MCF 10A (cell line): ENCODE measurements around the gene GPRC5D. TPM values are rescaled to one million over a fixed set of nuclear protein-coding genes. Genes with fewer than 3 reads are reported as not detected.

ENCODE experiments used
- BruUV-seq: library from RNA; stranded (reverse); fragments of 400-500 nt; replicated peaks from 2 replicates; lab custom pipeline; 2021; lab: Mats Ljungman, UMichigan
- CTCF ChIA-PET: fragments of 300-600 bp; sonication (Branson Sonifier 250); formaldehyde crosslinking; extraction: SDS; loops from one replicate; lab custom pipeline; 2021; ENCODE audit warnings: antibody characterized with exemption, inconsistent platforms; lab: Yijun Ruan, JAX
- POLR2A ChIA-PET: fragments of 300-600, 350-650 bp; sonication (Branson Sonifier 250); formaldehyde crosslinking; extraction: SDS; loops from one replicate; lab custom pipeline; 2020; ENCODE audit warnings: antibody characterized with exemption, inconsistent platforms; lab: Yijun Ruan, JAX
- DNase-seq: peaks from one replicate; pipeline ENCODE4 v3.0.0-alpha.2; 2018; ENCODE audit not compliant: unreplicated experiment
- H3K27ac Mint-ChIP-seq: one replicate; pipeline ENCODE4 v1.8.0; 2022; ENCODE audit warnings: mild to moderate bottlenecking, low read depth, mixed read lengths; ENCODE audit not compliant: unreplicated experiment
- H3K27me3 Mint-ChIP-seq: one replicate; pipeline ENCODE4 v1.8.0; 2022; ENCODE audit warnings: mixed read lengths; ENCODE audit not compliant: insufficient read depth, unreplicated experiment
- H3K36me3 Mint-ChIP-seq: one replicate; pipeline ENCODE4 v1.8.0; 2022; ENCODE audit warnings: mild to moderate bottlenecking, moderate library complexity, mixed read lengths; ENCODE audit not compliant: insufficient read depth, unreplicated experiment
- H3K4me1 Mint-ChIP-seq: one replicate; pipeline ENCODE4 v1.8.0; 2022; ENCODE audit warnings: mixed read lengths; ENCODE audit not compliant: insufficient read depth, unreplicated experiment
- H3K4me3 Mint-ChIP-seq: one replicate; pipeline ENCODE4 v1.8.0; 2022; ENCODE audit warnings: mild to moderate bottlenecking, moderate library complexity, mixed read lengths; ENCODE audit not compliant: unreplicated experiment
- H3K9me3 Mint-ChIP-seq: one replicate; pipeline ENCODE4 v1.8.0; 2022; ENCODE audit warnings: mixed read lengths; ENCODE audit not compliant: unreplicated experiment
- intact Hi-C: fragments of 100-400 bp; cut with micrococcal nuclease; formaldehyde crosslinking; loops from 2 replicates; pipeline ENCODE4 v1.14.1; 2022
- total RNA-seq: library from RNA; stranded (reverse); gene quantifications from 2 replicates; pipeline ENCODE4 v1.2.3, GENCODE V29; 2022
- TF ChIP-seq, protein P1 (sequence below): fragments of 200-600 bp; IDR thresholded peaks from one replicate; pipeline ENCODE4 v1.8.0; 2022; ENCODE audit warnings: antibody characterized with exemption, mild to moderate bottlenecking; ENCODE audit not compliant: unreplicated experiment

GPRC5D gene
- total RNA-seq, 1 experiment from 2014 or later: not detected

DNA sequence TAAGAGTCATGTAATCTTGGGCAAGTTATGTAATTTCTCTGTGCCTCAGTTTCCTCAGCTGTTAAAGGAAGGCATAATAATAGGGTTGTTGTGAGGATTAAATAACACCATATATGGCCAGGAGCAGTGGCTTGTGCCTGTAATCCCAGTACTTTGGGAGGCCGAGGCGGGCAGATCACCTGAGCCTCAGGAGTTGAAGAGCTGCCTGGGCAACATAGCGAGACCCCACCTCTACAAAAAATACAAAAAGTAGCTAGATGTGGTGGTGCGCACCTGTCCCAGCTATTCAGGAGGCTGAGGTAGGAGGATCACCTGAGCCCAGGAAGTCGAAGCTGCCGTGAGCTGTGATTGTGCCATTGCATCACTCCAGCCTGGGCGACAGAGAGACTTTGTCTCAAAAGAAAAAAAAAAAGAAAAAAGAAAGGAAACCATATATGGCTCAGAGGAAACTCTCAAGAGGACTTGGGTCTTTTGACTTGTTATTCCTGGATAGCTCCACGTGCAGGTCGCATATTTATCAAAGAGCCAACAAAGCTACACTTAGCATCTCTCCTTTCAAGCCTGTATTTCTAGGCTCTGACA is 53.7 kb downstream of the GPRC5D start:
- H3K27ac Mint-ChIP-seq: no peak overlapping the region
- BruUV-seq: no TSS peak
- H3K4me3 Mint-ChIP-seq: no peak overlapping the region
- intact Hi-C loops: no loop called here
- no peaks in the 10 kb centered on the region for H3K9me3 Mint-ChIP-seq
- POLR2A ChIA-PET: interaction anchor here (1.3 to 5.3 kb wide), 3 partner anchors 62 to 314 kb away, joined by 4 to 72 read pairs (median 5); no protein-coding TSS in a partner anchor
- no peaks in the 10 kb centered on the region for H3K36me3 Mint-ChIP-seq
- no peaks in the 10 kb centered on the region for H3K27me3 Mint-ChIP-seq
- DNase-seq: no peak
- CTCF ChIA-PET: interaction anchor here (0.8 to 1.4 kb wide), 6 partner anchors 18 to 108 kb away, joined by 3 to 6 read pairs (median 4); no protein-coding TSS in a partner anchor
- peaks cover 40% of the 10 kb centered on the region for H3K4me1 Mint-ChIP-seq
- TF ChIP-seq, protein P1, sequence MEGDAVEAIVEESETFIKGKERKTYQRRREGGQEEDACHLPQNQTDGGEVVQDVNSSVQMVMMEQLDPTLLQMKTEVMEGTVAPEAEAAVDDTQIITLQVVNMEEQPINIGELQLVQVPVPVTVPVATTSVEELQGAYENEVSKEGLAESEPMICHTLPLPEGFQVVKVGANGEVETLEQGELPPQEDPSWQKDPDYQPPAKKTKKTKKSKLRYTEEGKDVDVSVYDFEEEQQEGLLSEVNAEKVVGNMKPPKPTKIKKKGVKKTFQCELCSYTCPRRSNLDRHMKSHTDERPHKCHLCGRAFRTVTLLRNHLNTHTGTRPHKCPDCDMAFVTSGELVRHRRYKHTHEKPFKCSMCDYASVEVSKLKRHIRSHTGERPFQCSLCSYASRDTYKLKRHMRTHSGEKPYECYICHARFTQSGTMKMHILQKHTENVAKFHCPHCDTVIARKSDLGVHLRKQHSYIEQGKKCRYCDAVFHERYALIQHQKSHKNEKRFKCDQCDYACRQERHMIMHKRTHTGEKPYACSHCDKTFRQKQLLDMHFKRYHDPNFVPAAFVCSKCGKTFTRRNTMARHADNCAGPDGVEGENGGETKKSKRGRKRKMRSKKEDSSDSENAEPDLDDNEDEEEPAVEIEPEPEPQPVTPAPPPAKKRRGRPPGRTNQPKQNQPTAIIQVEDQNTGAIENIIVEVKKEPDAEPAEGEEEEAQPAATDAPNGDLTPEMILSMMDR: no peak

DNA sequence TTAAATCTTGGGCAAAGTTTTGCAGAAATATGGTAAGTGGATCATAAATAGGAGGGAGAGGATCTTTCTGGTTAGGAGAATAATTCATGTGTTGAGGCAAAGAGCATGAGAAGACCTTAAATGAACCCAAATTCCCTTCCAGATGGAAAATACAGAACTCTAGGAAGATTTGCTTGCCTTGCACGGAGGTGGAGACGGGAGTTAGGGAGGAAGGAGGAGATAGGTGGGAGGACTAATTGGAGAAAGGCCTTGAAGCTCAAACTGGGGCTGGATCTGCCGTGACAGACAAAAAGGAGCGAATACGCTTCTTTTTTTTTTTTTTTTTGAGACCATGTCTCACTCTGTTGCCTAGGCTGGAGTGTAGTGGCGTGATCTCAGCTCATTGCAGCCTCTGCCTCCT is 54.7 kb downstream of the GPRC5D start:
- H3K4me3 Mint-ChIP-seq: no peak overlapping the region
- no TSS peak for BruUV-seq
- peaks cover 47% of the 10 kb centered on the region for H3K4me1 Mint-ChIP-seq
- no peaks in the 10 kb centered on the region for H3K27me3 Mint-ChIP-seq
- ChIA-PET CTCF (interaction anchor here (0.6 to 1.6 kb wide), 8 partner anchors 19 to 85 kb away, joined by 3 to 11 read pairs (median 4); no protein-coding TSS in a partner anchor), POLR2A (interaction anchor here (0.9 to 5.3 kb wide), 5 partner anchors 19 to 110 kb away, joined by 3 to 72 read pairs (median 7); no protein-coding TSS in a partner anchor)
- TF ChIP-seq, protein P1: no peak
- H3K36me3 Mint-ChIP-seq: no peaks in the 10 kb centered on the region
- intact Hi-C loops: no loop called here
- no peak for DNase-seq
- H3K9me3 Mint-ChIP-seq: no peaks in the 10 kb centered on the region
- peak overlapping the region; percentile 16 for H3K27ac Mint-ChIP-seq

DNA sequence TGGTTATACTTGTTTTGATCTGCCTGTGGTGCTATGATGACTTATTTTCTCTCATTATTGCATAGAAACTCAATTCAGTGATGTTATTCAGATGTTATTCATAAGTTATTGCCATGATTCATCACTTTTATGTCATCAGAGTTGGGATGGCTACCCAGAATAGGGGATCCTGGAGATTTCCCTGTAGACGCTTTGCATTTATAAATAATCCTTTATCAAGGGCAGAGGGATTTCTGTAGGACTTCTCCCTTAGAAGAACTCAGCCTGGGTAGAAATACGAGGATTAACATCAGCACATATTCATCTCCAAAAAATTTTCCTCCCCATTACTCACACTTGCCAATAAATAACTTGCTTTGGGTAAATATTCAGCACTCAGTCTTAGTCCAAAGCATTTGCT is 55.7 kb downstream of the GPRC5D start:
- CTCF ChIA-PET: interaction anchor here (0.7 to 1.6 kb wide), 7 partner anchors 20 to 109 kb away, joined by 3 to 11 read pairs (median 5); no protein-coding TSS in a partner anchor
- POLR2A ChIA-PET: interaction anchor here (0.6 to 2.2 kb wide), 6 partner anchors 8 to 1590 kb away, joined by 3 to 9 read pairs (median 4); no protein-coding TSS in a partner anchor
- TF ChIP-seq, protein P1: no peak
- DNase-seq: no peak
- Mint-ChIP-seq H3K27me3 (no peaks in the 10 kb centered on the region), H3K4me1 (peaks cover 37% of the 10 kb centered on the region), H3K4me3 (no peak overlapping the region), H3K9me3 (no peaks in the 10 kb centered on the region), H3K27ac (peak overlapping the region; percentile 16), H3K36me3 (no peaks in the 10 kb centered on the region)
- intact Hi-C loops: no loop called here
- BruUV-seq: no TSS peak

DNA sequence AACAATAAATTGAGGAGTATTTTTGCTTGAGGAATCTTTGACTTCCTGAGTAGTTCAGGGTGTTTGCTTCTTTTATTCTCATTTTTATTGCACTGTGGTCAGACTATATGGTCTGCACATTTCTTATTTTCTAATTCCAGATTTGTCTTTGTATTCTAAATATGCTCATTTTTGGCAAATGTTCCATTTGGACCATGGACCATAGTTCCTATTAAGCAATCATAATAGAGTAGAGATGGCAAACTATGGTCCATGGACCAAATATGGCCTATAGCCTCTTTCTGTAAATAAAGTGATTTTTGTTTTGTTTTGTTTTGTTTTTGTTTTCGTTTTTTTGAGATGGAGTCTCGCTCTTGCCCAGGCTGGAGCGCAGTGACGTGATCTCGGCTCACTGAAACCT is 58.5 kb downstream of the GPRC5D start:
- H3K27me3 Mint-ChIP-seq: no peaks in the 10 kb centered on the region
- TF ChIP-seq, protein P1: no peak
- no peaks in the 10 kb centered on the region for H3K36me3 Mint-ChIP-seq
- ChIA-PET POLR2A (interaction anchor here (0.6 to 4.8 kb wide), 15 partner anchors 7 to 319 kb away, joined by 3 to 123 read pairs (median 15); partner anchors contain the start of genes APOLD1, DDX47 and EMP1), CTCF (interaction anchor here (0.5 to 4.4 kb wide), 11 partner anchors 8 to 286 kb away, joined by 3 to 61 read pairs (median 7); no protein-coding TSS in a partner anchor)
- intact Hi-C loops: loop anchor here (5.0 kb wide), 1 partner anchor 171 kb away; no protein-coding TSS in a partner anchor
- no peak for DNase-seq
- H3K9me3 Mint-ChIP-seq: no peaks in the 10 kb centered on the region
- peak overlapping the region; percentile 82 for H3K4me3 Mint-ChIP-seq
- H3K4me1 Mint-ChIP-seq: peaks cover 32% of the 10 kb centered on the region
- BruUV-seq: no TSS peak
- H3K27ac Mint-ChIP-seq: peak overlapping the region; percentile 87
